PFSK-1 (cell line): ENCODE results near the gene AFM.

Source experiments
- REST ChIP-seq, 2 experiments: IDR thresholded peaks; 2 replicates each; pipeline versions ENCODE4 v1.6.1 to v1.8.0; 2011 to 2012; ENCODE audit warnings: low read depth in 2 of 2, low read length in 2 of 2, control low read depth in 1 of 2, inconsistent platforms in 1 of 2, mild to moderate bottlenecking in 1 of 2, moderate library complexity in 1 of 2; ENCODE audit not compliant: insufficient read depth in 1 of 2
- TAF1 ChIP-seq: IDR thresholded peaks from 2 replicates; pipeline ENCODE4 v1.6.1; 2012; ENCODE audit warnings: low read length, control low read depth, borderline replicate concordance; ENCODE audit not compliant: insufficient read depth

DNA sequence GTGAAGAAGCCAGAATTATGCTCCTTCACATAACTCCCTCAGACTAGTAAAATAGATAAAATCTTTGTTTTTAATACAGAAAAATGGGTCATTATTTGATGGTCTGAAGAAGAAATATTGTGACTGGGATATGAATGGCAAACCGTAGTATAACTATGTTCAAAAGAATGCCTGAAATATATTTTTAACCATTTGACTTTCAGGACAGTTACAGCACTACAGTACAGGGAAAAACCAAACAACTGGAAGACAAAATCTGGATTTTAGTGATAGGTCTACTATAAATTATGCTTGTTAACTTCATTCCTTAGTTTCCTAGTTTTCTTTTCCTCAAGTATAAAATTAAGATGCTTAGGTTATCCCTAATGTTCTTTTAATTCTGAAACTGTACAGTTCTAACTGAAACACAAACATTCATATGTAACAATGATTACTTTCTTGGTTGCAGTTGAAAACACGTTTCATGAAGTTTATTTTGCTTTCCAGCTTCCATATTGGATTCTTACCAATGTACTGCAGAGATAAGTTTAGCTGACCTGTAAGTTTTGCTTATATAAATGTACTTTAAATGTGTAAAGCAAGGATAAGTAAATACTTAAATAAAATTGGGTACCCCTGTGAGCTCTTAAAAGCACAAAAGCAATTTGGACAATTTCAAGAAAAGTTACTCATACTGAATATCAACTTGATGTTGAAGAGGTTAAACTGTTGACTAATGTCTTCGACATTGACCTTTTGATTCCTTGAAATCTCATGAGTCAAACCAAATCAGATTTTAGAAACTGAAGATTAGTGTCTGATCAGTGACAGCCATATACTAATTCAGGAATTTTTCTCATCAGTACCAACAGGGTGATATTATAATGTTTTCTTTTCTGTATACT, 44.6 kb upstream of the AFM start:
- TF ChIP-seq TAF1 (no peak), REST (IDR thresholded peaks at IDR 0.05; ENCODE audit: insufficient read depth in 1 of 2, low read depth in 2 of 2, low read length in 2 of 2) (no peak)
